ENCODE results near the gene PERM1. TPM values are rescaled to one million over a fixed set of nuclear protein-coding genes. Genes with fewer than 3 reads are reported as not detected.
A peak's percentile ranks its signal among the peaks of the same experiment; 100 is the strongest.

PERM1 gene
- total RNA-seq, 2 experiments from 2014 or later, result not detected

DNA sequence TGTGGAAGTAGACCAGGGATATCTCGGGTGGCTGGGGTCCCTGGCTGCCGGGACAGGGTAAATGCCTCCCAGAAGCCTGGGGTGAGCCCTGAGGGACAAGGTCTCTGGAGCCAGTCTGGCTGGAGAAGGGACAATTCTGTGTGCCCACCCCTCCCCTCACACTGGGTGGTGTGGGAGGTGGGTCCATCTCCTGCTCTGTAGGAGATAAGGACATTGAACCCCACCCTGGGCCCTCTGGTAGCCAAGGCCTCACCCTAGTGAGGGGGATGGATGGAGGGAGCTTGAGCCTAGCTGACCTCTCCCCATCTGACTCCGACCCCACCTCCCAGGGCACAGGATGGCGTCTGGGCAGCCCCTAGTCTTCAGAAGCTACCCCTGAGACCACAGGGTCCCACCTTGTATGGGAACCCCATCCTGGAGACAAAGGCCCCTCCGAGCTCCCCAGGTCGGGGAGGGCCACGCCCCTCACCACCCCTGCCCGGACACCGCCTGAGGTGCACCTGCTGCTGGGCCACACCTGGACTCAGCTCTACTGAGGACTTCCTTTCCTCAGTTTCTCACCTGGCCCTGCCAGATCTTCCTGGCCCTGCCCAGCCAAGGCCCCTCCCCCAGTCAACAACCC is 42.4 kb upstream of the PERM1 start:
- H3K4me1 Mint-ChIP-seq (ENCODE audit: low read depth), result peaks cover 11% of the 10 kb centered on the region
- intact Hi-C loops (cut with DNase I, micrococcal nuclease), result no loop called here
- H3K4me3 Mint-ChIP-seq, result no peak overlapping the region
- no peaks in the 10 kb centered on the region for H3K36me3 ChIP-seq (ENCODE audit: insufficient read depth, low read length)
- H3K9me3 Mint-ChIP-seq, result no peaks in the 10 kb centered on the region
- POLR2A ChIA-PET, result no interaction called here
- H3K27ac ChIP-seq (ENCODE audit: low read depth in 1 of 2, low read length in 2 of 2), result no peak overlapping the region
- CTCF ChIA-PET, result no interaction called here
- no peaks in the 10 kb centered on the region for H3K9me3 ChIP-seq (ENCODE audit: control insufficient read depth in 1 of 2, insufficient read depth in 1 of 2, low read length in 2 of 2)
- no peak overlapping the region for H3K4me3 ChIP-seq (ENCODE audit: low read length)
- H3K4me1 ChIP-seq (ENCODE audit: insufficient read depth, low read length), result peaks cover 24% of the 10 kb centered on the region
- H3K27me3 ChIP-seq (ENCODE audit: control insufficient read depth in 1 of 2, insufficient read depth in 2 of 2, low read length in 2 of 2), result peaks cover 0 to 2% of the 10 kb centered on the region in 2 experiments
- TF ChIP-seq, protein P1, sequence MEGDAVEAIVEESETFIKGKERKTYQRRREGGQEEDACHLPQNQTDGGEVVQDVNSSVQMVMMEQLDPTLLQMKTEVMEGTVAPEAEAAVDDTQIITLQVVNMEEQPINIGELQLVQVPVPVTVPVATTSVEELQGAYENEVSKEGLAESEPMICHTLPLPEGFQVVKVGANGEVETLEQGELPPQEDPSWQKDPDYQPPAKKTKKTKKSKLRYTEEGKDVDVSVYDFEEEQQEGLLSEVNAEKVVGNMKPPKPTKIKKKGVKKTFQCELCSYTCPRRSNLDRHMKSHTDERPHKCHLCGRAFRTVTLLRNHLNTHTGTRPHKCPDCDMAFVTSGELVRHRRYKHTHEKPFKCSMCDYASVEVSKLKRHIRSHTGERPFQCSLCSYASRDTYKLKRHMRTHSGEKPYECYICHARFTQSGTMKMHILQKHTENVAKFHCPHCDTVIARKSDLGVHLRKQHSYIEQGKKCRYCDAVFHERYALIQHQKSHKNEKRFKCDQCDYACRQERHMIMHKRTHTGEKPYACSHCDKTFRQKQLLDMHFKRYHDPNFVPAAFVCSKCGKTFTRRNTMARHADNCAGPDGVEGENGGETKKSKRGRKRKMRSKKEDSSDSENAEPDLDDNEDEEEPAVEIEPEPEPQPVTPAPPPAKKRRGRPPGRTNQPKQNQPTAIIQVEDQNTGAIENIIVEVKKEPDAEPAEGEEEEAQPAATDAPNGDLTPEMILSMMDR (IDR thresholded peaks at IDR 0.05), result no peak
- no peak overlapping the region for H3K27ac Mint-ChIP-seq
- H3K36me3 Mint-ChIP-seq (ENCODE audit: low read depth), result no peaks in the 10 kb centered on the region
- DNase-seq (no peak), ATAC-seq (ENCODE audit: poor library complexity) (no peak)
- peaks cover 5% of the 10 kb centered on the region for H3K27me3 Mint-ChIP-seq

DNA sequence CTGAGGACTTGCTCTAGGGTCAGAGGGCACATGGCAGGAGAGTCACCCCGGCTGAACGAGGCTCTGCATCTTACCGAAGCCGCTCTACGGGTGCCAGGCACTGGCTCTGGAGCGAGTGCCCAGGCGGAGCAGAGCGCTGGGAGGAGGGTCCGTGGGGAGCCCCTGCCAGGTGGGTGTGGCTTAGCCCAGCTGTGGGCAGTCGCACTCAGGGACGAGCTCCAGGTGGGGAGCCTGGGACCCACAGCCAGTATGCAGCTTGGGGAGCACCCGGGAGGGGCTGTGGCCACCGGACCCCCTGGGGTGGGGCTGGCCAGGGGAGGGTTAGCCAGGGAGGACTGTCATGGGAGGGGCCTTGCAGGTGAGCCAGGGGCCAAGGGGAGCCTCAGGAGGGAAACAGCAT is 41.8 kb upstream of the PERM1 start:
- DNase-seq (no peak), ATAC-seq (ENCODE audit: poor library complexity) (no peak)
- Histone ChIP-seq H3K9me3 (ENCODE audit: control insufficient read depth in 1 of 2, insufficient read depth in 1 of 2, low read length in 2 of 2) (no peaks in the 10 kb centered on the region), H3K27me3 (ENCODE audit: control insufficient read depth in 1 of 2, insufficient read depth in 2 of 2, low read length in 2 of 2) (peaks cover 0 to 2% of the 10 kb centered on the region in 2 experiments), H3K4me1 (ENCODE audit: insufficient read depth, low read length) (peaks cover 30% of the 10 kb centered on the region), H3K4me3 (ENCODE audit: low read length) (no peak overlapping the region), H3K27ac (ENCODE audit: low read depth in 1 of 2, low read length in 2 of 2) (no peak overlapping the region), H3K36me3 (ENCODE audit: insufficient read depth, low read length) (no peaks in the 10 kb centered on the region)
- no peak overlapping the region for H3K27ac Mint-ChIP-seq
- TF ChIP-seq, protein P1 (IDR thresholded peaks at IDR 0.05), result no peak
- H3K4me3 Mint-ChIP-seq, result no peak overlapping the region
- H3K4me1 Mint-ChIP-seq (ENCODE audit: low read depth), result peaks cover 11% of the 10 kb centered on the region
- CTCF ChIA-PET, result no interaction called here
- H3K27me3 Mint-ChIP-seq, result peaks cover 5% of the 10 kb centered on the region
- intact Hi-C loops (cut with DNase I, micrococcal nuclease), result no loop called here
- POLR2A ChIA-PET, result no interaction called here
- H3K9me3 Mint-ChIP-seq, result no peaks in the 10 kb centered on the region
- no peaks in the 10 kb centered on the region for H3K36me3 Mint-ChIP-seq (ENCODE audit: low read depth)

DNA sequence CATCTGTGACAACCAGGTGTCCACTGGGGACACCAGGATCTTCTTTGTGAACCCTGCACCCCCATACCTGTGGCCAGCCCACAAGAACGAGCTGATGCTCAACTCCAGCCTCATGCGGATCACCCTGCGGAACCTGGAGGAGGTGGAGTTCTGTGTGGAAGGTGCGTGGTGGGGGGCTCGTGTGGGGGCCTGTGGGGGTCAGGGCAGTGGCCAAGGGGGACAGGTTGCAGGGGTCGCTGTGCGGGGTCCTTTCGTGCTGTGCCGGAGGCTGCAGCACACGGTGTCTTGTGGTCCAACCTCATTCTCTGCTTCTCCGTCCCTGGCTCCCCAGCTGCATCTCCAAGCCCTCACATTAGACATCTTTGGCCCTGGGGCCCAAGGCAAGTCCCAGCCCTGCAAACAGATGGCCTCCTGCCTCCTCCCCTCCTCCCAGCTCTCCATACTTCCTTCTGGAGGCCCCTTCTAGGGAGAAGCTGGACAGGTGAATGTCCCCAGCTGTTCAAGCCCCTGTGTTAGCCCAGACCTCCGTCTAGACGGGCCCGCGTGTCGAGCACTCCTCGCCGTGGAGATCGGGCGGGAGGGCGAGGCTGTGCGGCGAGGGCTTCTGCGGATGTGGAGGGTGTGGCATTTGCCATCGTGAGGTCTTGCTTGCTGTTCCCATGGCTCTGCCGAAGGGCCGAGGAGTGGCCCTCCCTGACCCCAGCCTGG is 40.6 kb upstream of the PERM1 start:
- Mint-ChIP-seq H3K27me3 (peaks cover 5% of the 10 kb centered on the region), H3K36me3 (ENCODE audit: low read depth) (no peaks in the 10 kb centered on the region), H3K27ac (peak overlapping the region; percentile 47), H3K4me3 (peak overlapping the region; percentile 70), H3K4me1 (ENCODE audit: low read depth) (peaks cover 14% of the 10 kb centered on the region), H3K9me3 (no peaks in the 10 kb centered on the region)
- H3K36me3 ChIP-seq (ENCODE audit: insufficient read depth, low read length), result no peaks in the 10 kb centered on the region
- POLR2A ChIA-PET, result interaction anchor here (1.1 kb wide), 1 partner anchor 18 kb away, joined by 3 read pairs; no protein-coding TSS in a partner anchor
- peaks cover 0 to 2% of the 10 kb centered on the region in 2 experiments for H3K27me3 ChIP-seq (ENCODE audit: control insufficient read depth in 1 of 2, insufficient read depth in 2 of 2, low read length in 2 of 2)
- DNase-seq, result no peak
- peaks cover 30% of the 10 kb centered on the region for H3K4me1 ChIP-seq (ENCODE audit: insufficient read depth, low read length)
- ATAC-seq (ENCODE audit: poor library complexity), result no peak
- H3K4me3 ChIP-seq (ENCODE audit: low read length), result no peak overlapping the region
- no peak overlapping the region for H3K27ac ChIP-seq (ENCODE audit: low read depth in 1 of 2, low read length in 2 of 2)
- TF ChIP-seq, protein P1 (IDR thresholded peaks at IDR 0.05), result no peak
- CTCF ChIA-PET, result no interaction called here
- H3K9me3 ChIP-seq (ENCODE audit: control insufficient read depth in 1 of 2, insufficient read depth in 1 of 2, low read length in 2 of 2), result no peaks in the 10 kb centered on the region
- intact Hi-C loops (cut with DNase I, micrococcal nuclease), result no loop called here
